Stimulated activated CD4-positive, alpha-beta T cell treated with anti-CD3 and anti-CD28 coated beads, TNF-alpha, amount 100 ng/mL, for 48 hours (primary cell): ENCODE data around the gene LIMK2.

Source experiments
- DNase-seq, 3 donors: peaks; one replicate each; pipeline ENCODE4 v3.0.0-alpha.2; 2020; ENCODE audit warnings: low read depth in 3 of 3

Gene LIMK2

GRCh38 chr22:31272522-31273446, 60.7 kb downstream of the LIMK2 start:
- no peak for DNase-seq

GRCh38 chr22:31274017-31274416, 61.9 kb downstream of the LIMK2 start:
- DNase-seq, result no peak

- no peak for DNase-seq
Observed at GRCh38 chr22:31275018-31275417, 62.9 kb downstream of the LIMK2 start.

DNA sequence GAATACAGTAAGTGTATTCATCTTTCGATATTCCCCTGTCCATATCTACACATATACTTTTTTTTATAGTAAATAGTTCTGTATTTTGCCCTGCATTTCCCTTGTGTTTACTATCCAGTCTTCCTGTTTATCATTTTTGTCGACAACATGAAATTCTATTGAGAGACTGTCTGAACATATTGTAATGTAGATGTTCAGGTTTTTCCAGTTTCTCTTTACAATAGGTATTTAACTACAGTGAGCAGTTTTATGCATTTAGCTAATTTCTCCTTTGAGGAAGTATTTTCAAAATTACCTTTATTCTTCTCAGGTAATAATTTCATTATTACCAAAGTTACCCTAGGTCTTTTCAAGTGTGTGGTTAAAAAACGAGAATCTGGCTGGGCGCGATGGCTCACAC, 63.5 kb downstream of the LIMK2 start:
- no peak for DNase-seq

DNA sequence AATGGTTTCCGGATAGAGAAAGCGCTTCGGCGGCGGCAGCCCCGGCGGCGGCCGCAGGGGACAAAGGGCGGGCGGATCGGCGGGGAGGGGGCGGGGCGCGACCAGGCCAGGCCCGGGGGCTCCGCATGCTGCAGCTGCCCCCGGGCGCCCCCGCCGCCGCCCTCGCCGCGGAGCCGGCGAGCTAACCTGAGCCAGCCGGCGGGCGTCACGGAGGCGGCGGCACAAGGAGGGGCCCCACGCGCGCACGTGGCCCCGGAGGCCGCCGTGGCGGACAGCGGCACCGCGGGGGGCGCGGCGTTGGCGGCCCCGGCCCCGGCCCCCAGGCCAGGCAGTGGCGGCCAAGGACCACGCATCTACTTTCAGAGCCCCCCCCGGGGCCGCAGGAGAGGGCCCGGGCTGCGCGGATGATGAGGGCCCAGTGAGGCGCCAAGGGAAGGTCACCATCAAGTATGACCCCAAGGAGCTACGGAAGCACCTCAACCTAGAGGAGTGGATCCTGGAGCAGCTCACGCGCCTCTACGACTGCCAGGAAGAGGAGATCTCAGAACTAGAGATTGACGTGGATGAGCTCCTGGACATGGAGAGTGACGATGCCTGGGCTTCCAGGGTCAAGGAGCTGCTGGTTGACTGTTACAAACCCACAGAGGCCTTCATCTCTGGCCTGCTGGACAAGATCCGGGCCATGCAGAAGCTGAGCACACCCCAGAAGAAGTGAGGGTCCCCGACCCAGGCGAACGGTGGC, 64.5 kb downstream of the LIMK2 start:
- DNase-seq, result no peak

GRCh38 chr22:31277741-31278140, 65.6 kb downstream of the LIMK2 start:
- no peak for DNase-seq

DNA sequence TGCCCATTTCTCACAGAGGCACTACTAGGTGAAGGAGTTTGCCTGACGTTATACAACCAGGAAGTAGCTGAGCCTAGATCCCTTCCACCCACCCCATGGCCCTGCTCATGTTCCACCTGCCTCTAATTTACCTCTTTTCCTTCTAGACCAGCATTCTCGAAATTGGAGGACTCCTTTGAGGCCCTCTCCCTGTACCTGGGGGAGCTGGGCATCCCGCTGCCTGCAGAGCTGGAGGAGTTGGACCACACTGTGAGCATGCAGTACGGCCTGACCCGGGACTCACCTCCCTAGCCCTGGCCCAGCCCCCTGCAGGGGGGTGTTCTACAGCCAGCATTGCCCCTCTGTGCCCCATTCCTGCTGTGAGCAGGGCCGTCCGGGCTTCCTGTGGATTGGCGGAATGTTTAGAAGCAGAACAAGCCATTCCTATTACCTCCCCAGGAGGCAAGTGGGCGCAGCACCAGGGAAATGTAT, 66.1 kb downstream of the LIMK2 start:
- DNase-seq, result no peak

GRCh38 chr22:31278626-31279326, 66.7 kb downstream of the LIMK2 start:
- DNase-seq, result no peak

- DNase-seq, result no peak
Observed at GRCh38 chr22:31279327-31279669, 67.2 kb downstream of the LIMK2 start.

- no peak for DNase-seq
Observed at GRCh38 chr22:31279821-31280505, 67.9 kb downstream of the LIMK2 start.

DNA sequence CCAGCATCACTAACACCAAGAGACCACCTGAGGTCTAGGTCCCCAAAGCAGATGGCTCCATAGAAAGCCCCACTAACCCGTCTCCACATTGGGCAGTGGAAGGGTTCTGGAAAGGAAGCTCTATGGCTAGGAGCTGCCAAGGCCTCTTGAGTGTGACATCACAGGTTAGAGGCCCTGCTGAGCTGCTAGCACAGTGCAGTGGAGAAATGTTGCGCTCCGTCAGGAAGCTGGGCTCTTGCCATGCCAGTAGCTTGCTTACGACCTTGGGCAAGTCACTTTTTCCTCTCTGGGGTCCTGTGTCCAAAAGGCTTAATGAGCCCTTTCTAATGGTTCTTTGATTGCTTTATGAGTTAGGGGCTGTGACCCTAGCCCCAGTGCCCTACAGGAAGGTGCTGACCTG, 69.6 kb downstream of the LIMK2 start:
- no peak for DNase-seq

- no peak for DNase-seq
Observed at GRCh38 chr22:31282748-31283468, 70.8 kb downstream of the LIMK2 start.

GRCh38 chr22:31284281-31285155, 72.4 kb downstream of the LIMK2 start:
- no peak for DNase-seq

- peak in 1 of 3 donors; percentile 46 for DNase-seq
Observed at GRCh38 chr22:31286360-31287255, 74.5 kb downstream of the LIMK2 start.

GRCh38 chr22:31287818-31288495, 75.9 kb downstream of the LIMK2 start:
- no peak for DNase-seq

GRCh38 chr22:31288496-31289240, 76.6 kb downstream of the LIMK2 start:
- no peak for DNase-seq

DNA sequence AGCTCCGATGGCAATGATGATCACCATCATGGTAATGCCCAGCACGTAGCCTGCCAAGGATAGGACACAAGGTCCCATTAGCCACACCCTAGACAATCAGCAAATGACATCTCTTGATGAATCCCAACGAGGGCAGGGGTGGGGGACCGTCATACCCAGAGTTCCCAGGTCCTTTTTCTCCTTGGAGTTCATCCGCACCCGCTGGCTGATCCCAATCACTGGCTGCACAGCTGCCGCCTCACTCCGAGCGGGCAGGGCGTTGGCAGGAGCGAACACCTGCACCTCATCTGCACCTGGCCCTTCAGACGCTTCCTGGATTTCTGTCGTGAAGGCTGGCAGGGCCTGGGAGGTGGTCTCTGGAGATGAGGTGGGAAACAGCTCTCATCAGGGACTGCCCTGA, 77.2 kb downstream of the LIMK2 start:
- DNase-seq, result no peak
